SU-DHL-6 (cell line): ENCODE measurements around the gene ZFX.

Source experiments
- EZH2phosphoT487 ChIP-seq: fragments of 200-600 bp; sonication (generic), shearing (Covaris generic); conservative IDR thresholded peaks from 2 replicates; pipeline ENCODE4 v1.6.1; 2018; ENCODE audit warnings: mild to moderate bottlenecking, antibody characterized with exemption, low read length, moderate library complexity, mixed read lengths
- TF ChIP-seq, protein P1 (sequence below): fragments of 200-600 bp; sonication (generic); IDR thresholded peaks from one replicate; pipeline ENCODE4 v1.5.1; 2017; ENCODE audit warnings: antibody characterized with exemption, mild to moderate bottlenecking, low read length, moderate library complexity; ENCODE audit not compliant: insufficient read depth, poor library complexity, severe bottlenecking

DNA sequence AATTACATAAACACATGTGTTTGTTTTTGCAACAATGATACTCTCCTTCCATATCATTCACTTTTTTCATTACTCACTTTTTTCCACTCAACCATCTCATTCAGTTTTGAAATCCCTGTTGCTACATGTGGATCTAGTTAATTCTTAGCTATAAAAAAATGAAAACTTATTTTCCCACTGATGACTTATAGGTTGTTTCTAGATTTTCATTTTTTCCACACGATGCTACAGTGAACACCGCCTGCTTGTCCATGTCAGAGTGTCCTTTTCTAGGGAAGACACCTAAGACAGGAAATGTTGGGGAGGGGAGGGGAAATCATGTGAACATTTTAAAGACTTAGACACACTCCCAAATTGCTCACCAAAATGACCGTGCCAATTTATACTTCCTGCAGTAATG, 94.2 kb downstream of the ZFX start:
- TF ChIP-seq, protein P1, sequence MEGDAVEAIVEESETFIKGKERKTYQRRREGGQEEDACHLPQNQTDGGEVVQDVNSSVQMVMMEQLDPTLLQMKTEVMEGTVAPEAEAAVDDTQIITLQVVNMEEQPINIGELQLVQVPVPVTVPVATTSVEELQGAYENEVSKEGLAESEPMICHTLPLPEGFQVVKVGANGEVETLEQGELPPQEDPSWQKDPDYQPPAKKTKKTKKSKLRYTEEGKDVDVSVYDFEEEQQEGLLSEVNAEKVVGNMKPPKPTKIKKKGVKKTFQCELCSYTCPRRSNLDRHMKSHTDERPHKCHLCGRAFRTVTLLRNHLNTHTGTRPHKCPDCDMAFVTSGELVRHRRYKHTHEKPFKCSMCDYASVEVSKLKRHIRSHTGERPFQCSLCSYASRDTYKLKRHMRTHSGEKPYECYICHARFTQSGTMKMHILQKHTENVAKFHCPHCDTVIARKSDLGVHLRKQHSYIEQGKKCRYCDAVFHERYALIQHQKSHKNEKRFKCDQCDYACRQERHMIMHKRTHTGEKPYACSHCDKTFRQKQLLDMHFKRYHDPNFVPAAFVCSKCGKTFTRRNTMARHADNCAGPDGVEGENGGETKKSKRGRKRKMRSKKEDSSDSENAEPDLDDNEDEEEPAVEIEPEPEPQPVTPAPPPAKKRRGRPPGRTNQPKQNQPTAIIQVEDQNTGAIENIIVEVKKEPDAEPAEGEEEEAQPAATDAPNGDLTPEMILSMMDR = no peak
- TF ChIP-seq EZH2phosphoT487 = no peak
